Measurements from ENCODE around the gene DIP2B.
"Not testable (repeated sequence)": the region's sequence is repeated elsewhere in the genome, so short reads cannot be mapped to it uniquely, and the experiment has no call there.

DIP2B gene, protein sequence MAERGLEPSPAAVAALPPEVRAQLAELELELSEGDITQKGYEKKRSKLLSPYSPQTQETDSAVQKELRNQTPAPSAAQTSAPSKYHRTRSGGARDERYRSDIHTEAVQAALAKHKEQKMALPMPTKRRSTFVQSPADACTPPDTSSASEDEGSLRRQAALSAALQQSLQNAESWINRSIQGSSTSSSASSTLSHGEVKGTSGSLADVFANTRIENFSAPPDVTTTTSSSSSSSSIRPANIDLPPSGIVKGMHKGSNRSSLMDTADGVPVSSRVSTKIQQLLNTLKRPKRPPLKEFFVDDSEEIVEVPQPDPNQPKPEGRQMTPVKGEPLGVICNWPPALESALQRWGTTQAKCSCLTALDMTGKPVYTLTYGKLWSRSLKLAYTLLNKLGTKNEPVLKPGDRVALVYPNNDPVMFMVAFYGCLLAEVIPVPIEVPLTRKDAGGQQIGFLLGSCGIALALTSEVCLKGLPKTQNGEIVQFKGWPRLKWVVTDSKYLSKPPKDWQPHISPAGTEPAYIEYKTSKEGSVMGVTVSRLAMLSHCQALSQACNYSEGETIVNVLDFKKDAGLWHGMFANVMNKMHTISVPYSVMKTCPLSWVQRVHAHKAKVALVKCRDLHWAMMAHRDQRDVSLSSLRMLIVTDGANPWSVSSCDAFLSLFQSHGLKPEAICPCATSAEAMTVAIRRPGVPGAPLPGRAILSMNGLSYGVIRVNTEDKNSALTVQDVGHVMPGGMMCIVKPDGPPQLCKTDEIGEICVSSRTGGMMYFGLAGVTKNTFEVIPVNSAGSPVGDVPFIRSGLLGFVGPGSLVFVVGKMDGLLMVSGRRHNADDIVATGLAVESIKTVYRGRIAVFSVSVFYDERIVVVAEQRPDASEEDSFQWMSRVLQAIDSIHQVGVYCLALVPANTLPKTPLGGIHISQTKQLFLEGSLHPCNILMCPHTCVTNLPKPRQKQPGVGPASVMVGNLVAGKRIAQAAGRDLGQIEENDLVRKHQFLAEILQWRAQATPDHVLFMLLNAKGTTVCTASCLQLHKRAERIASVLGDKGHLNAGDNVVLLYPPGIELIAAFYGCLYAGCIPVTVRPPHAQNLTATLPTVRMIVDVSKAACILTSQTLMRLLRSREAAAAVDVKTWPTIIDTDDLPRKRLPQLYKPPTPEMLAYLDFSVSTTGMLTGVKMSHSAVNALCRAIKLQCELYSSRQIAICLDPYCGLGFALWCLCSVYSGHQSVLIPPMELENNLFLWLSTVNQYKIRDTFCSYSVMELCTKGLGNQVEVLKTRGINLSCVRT (N-terminal part only)

GRCh38 chr12:50504798-50505674 lies at the start of gene DIP2B:
TSS of gene DIP2B (plus strand) at chr12:50504985. CDS start at chr12:50505141, 156 bp downstream.
- peak; percentile 74 for DNase-seq (ENCODE audit: low read depth)

DNA sequence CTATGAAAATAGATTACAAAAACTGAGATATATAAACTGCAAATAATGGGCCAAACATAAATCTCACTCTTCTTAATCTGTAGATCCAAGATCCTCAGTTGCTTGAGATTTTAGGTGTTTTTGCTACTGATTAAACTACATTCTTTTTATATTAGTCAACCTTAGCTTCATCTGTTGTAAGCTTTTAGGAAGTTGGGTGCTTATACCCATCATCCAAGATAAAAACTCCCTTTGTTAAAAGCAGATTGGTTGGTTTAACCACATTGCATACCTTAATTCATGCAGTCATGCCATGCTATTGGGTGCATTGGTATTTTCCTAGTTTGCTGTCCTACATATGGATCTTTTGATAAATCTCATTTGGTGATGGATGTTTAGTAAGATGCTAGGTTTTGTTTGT lies 46.2 kb upstream of the DIP2B start:
- DNase-seq (ENCODE audit: low read depth): no peak

DNA sequence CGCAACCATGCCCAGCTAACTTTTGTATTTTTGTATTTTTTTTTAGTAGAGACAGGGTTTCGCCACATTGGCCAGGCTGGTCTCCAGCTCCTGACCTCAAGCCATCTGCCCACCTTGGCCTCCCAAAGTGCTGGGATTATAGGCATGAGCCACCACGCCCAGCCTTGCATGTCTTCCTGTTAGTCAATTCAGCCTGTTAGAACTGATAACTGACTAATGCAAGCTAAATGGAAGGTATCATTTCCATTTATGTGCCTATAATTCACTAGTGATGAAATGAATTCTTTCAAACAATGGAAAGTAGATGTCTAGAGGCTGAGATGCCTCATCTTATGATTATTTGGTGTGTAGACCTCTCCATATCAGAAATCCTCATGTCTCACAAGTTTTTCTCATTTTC lies 37.3 kb upstream of the DIP2B start:
- no peak for DNase-seq (ENCODE audit: low read depth)

GRCh38 chr12:50477241-50477832 lies 27.4 kb upstream of the DIP2B start:
- DNase-seq (ENCODE audit: low read depth): no peak

DNA sequence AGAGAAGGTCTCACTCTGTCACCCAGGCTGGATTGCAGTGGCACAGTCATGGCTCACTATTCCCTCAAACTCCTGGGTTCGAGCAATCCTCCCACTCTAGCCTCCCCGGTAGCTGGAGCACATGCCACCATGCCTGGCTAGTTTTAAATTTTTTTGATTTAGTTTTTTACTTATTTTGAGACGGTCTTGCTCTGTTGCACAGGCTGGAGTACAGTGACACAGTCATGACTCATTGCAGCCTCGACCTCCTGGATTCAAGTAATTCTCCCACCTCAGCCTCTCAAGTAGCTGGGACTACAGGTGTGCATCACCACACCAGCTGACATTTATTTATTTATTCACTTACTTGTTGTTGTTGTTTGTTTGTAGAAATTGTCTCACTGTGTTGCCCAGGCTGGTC lies 22.2 kb upstream of the DIP2B start:
- DNase-seq (ENCODE audit: low read depth): no peak

- no peak for DNase-seq (ENCODE audit: low read depth)
Measured at GRCh38 chr12:50483488-50483887, 21.3 kb upstream of the DIP2B start.

GRCh38 chr12:50488801-50489200 lies 16.0 kb upstream of the DIP2B start:
- DNase-seq (ENCODE audit: low read depth): no peak

DNA sequence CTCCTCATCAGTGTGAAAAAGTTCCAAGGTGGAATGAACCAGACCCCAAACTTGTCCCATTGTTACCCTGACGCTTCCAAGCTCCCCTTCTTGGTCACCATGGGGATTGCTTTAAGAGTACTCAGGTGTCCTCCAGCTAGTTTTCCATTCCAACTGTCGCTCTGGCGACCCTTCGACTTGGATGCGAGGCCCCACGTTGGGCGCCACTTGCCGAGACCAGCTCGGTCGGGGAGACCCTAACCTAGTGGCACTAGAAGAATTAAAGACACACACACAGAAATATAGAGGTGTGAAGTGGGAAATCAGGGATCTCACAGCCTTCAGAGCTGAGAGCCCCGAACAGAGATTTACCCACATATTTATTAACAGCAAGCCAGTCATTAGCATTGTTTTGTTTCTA lies 6.7 kb upstream of the DIP2B start:
- not testable (repeated sequence) for DNase-seq (ENCODE audit: low read depth)

DNA sequence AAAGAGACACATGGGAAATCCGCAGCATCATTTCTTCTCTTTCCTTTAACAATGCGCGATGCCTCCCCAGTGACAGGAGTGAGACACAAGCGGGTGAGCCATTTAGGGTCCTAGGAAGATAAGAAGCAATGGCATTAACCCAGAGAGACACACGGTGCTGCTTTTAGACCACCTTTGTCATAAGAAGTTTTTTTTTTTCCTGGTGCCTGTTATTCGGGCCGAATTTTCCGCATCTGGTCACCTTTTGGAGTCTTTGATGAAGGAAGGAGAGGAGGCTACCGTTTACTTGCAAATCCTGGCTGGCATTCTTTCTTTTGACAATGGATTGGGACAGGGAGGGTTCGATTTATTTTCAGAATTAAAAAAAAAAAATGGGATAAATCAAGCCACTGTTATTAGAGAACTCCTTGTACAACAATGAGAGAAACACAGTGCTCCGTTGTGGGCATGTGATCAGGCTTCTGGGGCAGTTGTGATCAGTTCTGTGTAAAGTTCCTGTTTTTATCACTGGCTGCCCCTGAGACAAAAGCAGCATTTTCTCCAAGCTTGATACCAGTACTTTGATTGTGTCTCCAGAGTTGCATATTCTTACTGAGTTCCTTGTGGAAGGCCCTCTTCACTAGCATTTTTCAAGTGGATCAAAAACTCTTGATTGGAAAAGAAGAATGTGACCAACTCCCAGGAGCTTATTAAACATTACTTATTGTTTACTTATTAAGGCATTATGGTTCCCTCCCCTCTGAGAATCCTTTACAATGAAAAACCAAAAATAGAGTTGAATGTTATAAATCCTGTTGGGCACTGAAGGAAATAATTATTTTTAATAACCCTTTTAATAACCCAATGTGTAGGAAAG lies 1.1 kb downstream of the DIP2B start:
- no peak for DNase-seq (ENCODE audit: low read depth)

GRCh38 chr12:50506753-50507473 lies 2.1 kb downstream of the DIP2B start:
- DNase-seq (ENCODE audit: low read depth): no peak

- no peak for DNase-seq (ENCODE audit: low read depth)
Measured at GRCh38 chr12:50507474-50507838, 2.7 kb downstream of the DIP2B start.

GRCh38 chr12:50507930-50508329 lies 3.1 kb downstream of the DIP2B start:
- DNase-seq (ENCODE audit: low read depth): no peak

DNA sequence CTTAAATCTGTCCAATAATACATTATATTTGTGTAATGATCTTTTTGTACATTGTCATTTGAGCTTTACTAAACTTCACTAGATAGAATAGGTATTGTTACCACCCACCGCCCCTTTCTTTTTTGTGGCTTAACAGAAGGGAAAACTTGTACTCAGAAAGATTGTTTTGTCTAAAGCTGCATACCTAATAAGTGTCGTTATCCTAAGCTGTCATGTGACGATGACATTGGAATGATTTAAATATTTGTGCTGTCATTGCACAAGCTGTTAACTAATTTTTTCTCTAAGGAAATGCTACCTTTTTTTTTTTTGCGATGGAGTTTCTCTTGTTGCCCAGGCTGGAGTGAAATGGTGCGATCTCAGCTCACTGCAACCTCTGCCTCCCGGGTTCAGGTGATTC lies 3.6 kb downstream of the DIP2B start:
- DNase-seq (ENCODE audit: low read depth): no peak

DNA sequence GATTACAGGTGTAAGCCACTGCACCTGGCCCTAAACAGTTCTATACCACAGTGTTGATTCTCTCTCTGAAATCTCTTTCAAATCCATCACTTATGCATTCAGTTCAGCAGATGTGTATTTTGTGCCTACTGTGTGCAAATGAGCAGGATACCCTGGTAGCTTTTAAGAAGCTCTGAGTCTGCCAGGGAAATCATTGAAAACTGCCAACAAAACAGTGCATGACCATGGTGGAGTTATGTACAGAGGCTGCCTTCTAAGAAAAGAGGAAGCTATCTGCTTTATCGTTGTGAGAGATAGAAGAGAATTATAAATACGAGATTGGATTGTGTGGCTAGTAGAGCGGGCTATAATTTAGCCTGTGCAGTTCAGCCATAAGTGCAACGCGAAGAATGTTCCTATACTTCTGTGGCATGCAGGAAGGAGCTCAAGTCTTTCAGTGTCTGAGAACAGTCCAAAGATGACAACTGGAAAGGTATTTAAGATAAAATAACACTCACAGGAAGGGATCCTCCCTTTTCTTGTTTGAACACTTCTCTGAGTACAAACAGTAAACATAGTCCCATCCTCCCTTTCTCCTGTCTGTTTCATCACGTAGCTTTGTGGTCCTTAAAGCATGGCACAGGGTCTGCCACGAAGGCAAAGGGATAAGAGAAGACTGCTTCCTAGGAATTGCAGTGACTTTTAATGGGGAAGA lies 4.3 kb downstream of the DIP2B start:
- DNase-seq (ENCODE audit: low read depth): no peak

GRCh38 chr12:50514526-50515276 lies 9.9 kb downstream of the DIP2B start:
- DNase-seq (ENCODE audit: low read depth): no peak

- DNase-seq (ENCODE audit: low read depth): no peak
Measured at GRCh38 chr12:50515587-50515986, 10.8 kb downstream of the DIP2B start.

GRCh38 chr12:50517421-50518048 lies 12.8 kb downstream of the DIP2B start:
- DNase-seq (ENCODE audit: low read depth): no peak

Data from CMK (cell line).